SK-N-SH treated with all-trans-retinoic acid at 6 μM for 48 hours (cell line): ENCODE results near the gene BPIFB2.

ENCODE experiments used
- ATAC-seq: fragments of 200-7000 bp; cut with Tn5 transposase; 3 replicates; pipeline ENCODE4 v1.9.1; 2020; ENCODE audit warnings: mild to moderate bottlenecking, moderate library complexity
- ARNTL ChIP-seq: fragments of 450-650 bp; formaldehyde crosslinking; IDR thresholded peaks from 2 replicates; pipeline ENCODE4 v1.5.0; 2020; ENCODE audit warnings: low read depth, mild to moderate bottlenecking, moderate library complexity, borderline replicate concordance
- BACH2 ChIP-seq: fragments of 250-450 bp; sonication (Bioruptor Pico); IDR thresholded peaks from 2 replicates; pipeline ENCODE4 v1.9.0; 2021; ENCODE audit warnings: mild to moderate bottlenecking, borderline replicate concordance
- CSDC2 ChIP-seq: fragments of 250-450 bp; sonication (Bioruptor Pico); IDR thresholded peaks from 2 replicates; pipeline ENCODE4 v1.5.0; 2020; ENCODE audit warnings: mild to moderate bottlenecking, moderate library complexity
- CSRNP3 ChIP-seq: fragments of 250-450 bp; sonication (Bioruptor Pico); IDR thresholded peaks from 2 replicates; pipeline ENCODE4 v1.5.1; 2021; ENCODE audit warnings: mild to moderate bottlenecking, moderate library complexity
- ESRRG ChIP-seq: fragments of 250-450 bp; sonication (Bioruptor Pico); IDR thresholded peaks from 2 replicates; pipeline ENCODE4 v1.6.1; 2021; ENCODE audit warnings: mild to moderate bottlenecking
- GLIS3 ChIP-seq: fragments of 250-450 bp; sonication (Bioruptor Pico); IDR thresholded peaks from 2 replicates; pipeline ENCODE4 v1.5.0; 2020; ENCODE audit warnings: mild to moderate bottlenecking, moderate library complexity
- ISL1 ChIP-seq: fragments of 250-450 bp; sonication (Bioruptor Pico); IDR thresholded peaks from 2 replicates; pipeline ENCODE4 v2.1.2; 2022; ENCODE audit warnings: mild to moderate bottlenecking, moderate library complexity
- OSR1 ChIP-seq: fragments of 250-450 bp; sonication (Bioruptor Pico); IDR thresholded peaks from 2 replicates; pipeline ENCODE4 v1.8.0; 2022; ENCODE audit warnings: moderate library complexity, mild to moderate bottlenecking, inconsistent platforms
- PATZ1 ChIP-seq: fragments of 250-450 bp; sonication (Bioruptor Pico); IDR thresholded peaks from 2 replicates; pipeline ENCODE4 v1.8.0; 2020; ENCODE audit warnings: mild to moderate bottlenecking, moderate library complexity, borderline replicate concordance
- POU6F1 ChIP-seq: fragments of 250-450 bp; sonication (Bioruptor Pico); IDR thresholded peaks from 2 replicates; pipeline ENCODE4 v1.8.0; 2021; ENCODE audit warnings: low read depth, mild to moderate bottlenecking, moderate library complexity, borderline replicate concordance
- PPARA ChIP-seq: fragments of 250-450 bp; sonication (Bioruptor Pico); IDR thresholded peaks from 2 replicates; pipeline ENCODE4 v1.5.0; 2020; ENCODE audit warnings: mild to moderate bottlenecking, borderline replicate concordance
- RARB ChIP-seq: fragments of 250-450 bp; sonication (Bioruptor Pico); IDR thresholded peaks from 2 replicates; pipeline ENCODE4 v1.8.0; 2021; ENCODE audit warnings: mild to moderate bottlenecking, moderate library complexity
- SNAI2 ChIP-seq: fragments of 250-450 bp; sonication (Bioruptor Pico); IDR thresholded peaks from 2 replicates; pipeline ENCODE4 v1.5.0; 2020; ENCODE audit warnings: mild to moderate bottlenecking, moderate library complexity
- TCF4 ChIP-seq: fragments of 250-450 bp; sonication (Bioruptor Pico); IDR thresholded peaks from 2 replicates; pipeline ENCODE4 v1.8.0; 2021; ENCODE audit warnings: mild to moderate bottlenecking, moderate library complexity, borderline replicate concordance
- TOX ChIP-seq: fragments of 250-450 bp; sonication (Bioruptor Pico); IDR thresholded peaks from 2 replicates; pipeline ENCODE4 v1.8.0; 2021; ENCODE audit warnings: mild to moderate bottlenecking, moderate library complexity, borderline replicate concordance
- TSHZ2 ChIP-seq: fragments of 250-450 bp; sonication (Bioruptor Pico); IDR thresholded peaks from 2 replicates; pipeline ENCODE4 v1.5.0; 2020; ENCODE audit warnings: mild to moderate bottlenecking, moderate library complexity
- ZC3H10 ChIP-seq: fragments of 250-450 bp; sonication (Bioruptor Pico); IDR thresholded peaks from 2 replicates; pipeline ENCODE4 v1.5.1; 2021; ENCODE audit warnings: mild to moderate bottlenecking, moderate library complexity
- ZFP3 ChIP-seq: fragments of 250-450 bp; sonication (Bioruptor Pico); IDR thresholded peaks from 2 replicates; pipeline ENCODE4 v1.5.0; 2020; ENCODE audit warnings: mild to moderate bottlenecking, moderate library complexity
- ZFP30 ChIP-seq: fragments of 450-650 bp; formaldehyde crosslinking; IDR thresholded peaks from 2 replicates; pipeline ENCODE4 v1.5.0; 2022; ENCODE audit warnings: mild to moderate bottlenecking, moderate library complexity
- ZNF565 ChIP-seq: fragments of 450-650 bp; formaldehyde crosslinking; conservative IDR thresholded peaks from 2 replicates; pipeline ENCODE4 v1.5.0; 2020; ENCODE audit warnings: low read depth, mild to moderate bottlenecking, moderate library complexity
- ZNF70 ChIP-seq: fragments of 450-650 bp; formaldehyde crosslinking; IDR thresholded peaks from 2 replicates; pipeline ENCODE4 v1.5.0; 2020; ENCODE audit warnings: mild to moderate bottlenecking, moderate library complexity
- ZNF8 ChIP-seq: fragments of 450-650 bp; formaldehyde crosslinking; IDR thresholded peaks from 2 replicates; pipeline ENCODE4 v1.5.0; 2020; ENCODE audit warnings: mild to moderate bottlenecking, moderate library complexity

BPIFB2 gene

GRCh38 chr20:33062825-33063149 is 55.3 kb downstream of the BPIFB2 start:
- ATAC-seq = no peak

GRCh38 chr20:33063271-33063670 is 55.8 kb downstream of the BPIFB2 start:
- ATAC-seq = no peak
- TF ChIP-seq PPARA (CRISPR knock-in tag) = no peak

More at GRCh38 chr20:33062825-33063149, 55.3 kb downstream of the BPIFB2 start:
- TF ChIP-seq ZFP3 (CRISPR knock-in tag) (no peak), ZFP30 (CRISPR knock-in tag) (no peak), TCF4 (no peak), ZNF8 (CRISPR knock-in tag) (no peak)
- TF ChIP-seq, all 23 proteins: peak for 0

- TF ChIP-seq PATZ1 = no peak
- no peak for TF ChIP-seq ZC3H10 (CRISPR knock-in tag)
- no peak for TF ChIP-seq POU6F1 (CRISPR knock-in tag)
- TF ChIP-seq PPARA (CRISPR knock-in tag) = no peak
- TF ChIP-seq CSDC2 = no peak
- TF ChIP-seq ISL1 (CRISPR knock-in tag) = no peak
- TF ChIP-seq ZNF70 = no peak
- TF ChIP-seq ESRRG (CRISPR knock-in tag) = no peak
- no peak for TF ChIP-seq ZFP3 (CRISPR knock-in tag)
- no peak for TF ChIP-seq TOX
- TF ChIP-seq SNAI2 (CRISPR knock-in tag) = no peak
- no peak for TF ChIP-seq ZNF8 (CRISPR knock-in tag)
- TF ChIP-seq OSR1 = no peak
- TF ChIP-seq CSRNP3 (CRISPR knock-in tag) = no peak
- TF ChIP-seq ZFP30 (CRISPR knock-in tag) = no peak
- no peak for TF ChIP-seq ARNTL
- no peak for TF ChIP-seq ZNF565 (CRISPR knock-in tag)
- TF ChIP-seq TCF4 = no peak
- TF ChIP-seq GLIS3 (CRISPR knock-in tag) = no peak
- TF ChIP-seq, all 23 proteins: peak for 0
- ATAC-seq = no peak
These were observed 57.2 kb downstream of the BPIFB2 start for GRCh38 chr20:33064572-33065287.

- TF ChIP-seq CSRNP3 (CRISPR knock-in tag) (no peak), ZFP3 (CRISPR knock-in tag) (no peak), GLIS3 (CRISPR knock-in tag) (no peak), PATZ1 (no peak), ZNF70 (no peak), RARB (CRISPR knock-in tag) (no peak), ZC3H10 (CRISPR knock-in tag) (no peak), ARNTL (no peak), ISL1 (CRISPR knock-in tag) (no peak), ZNF565 (CRISPR knock-in tag) (no peak), BACH2 (CRISPR knock-in tag) (no peak), POU6F1 (CRISPR knock-in tag) (no peak), TSHZ2 (CRISPR knock-in tag) (no peak), SNAI2 (CRISPR knock-in tag) (no peak), ZFP30 (CRISPR knock-in tag) (no peak)
- ATAC-seq = no peak
These were observed 58.3 kb downstream of the BPIFB2 start for GRCh38 chr20:33065785-33066184.
